Smooth muscle cell (in vitro differentiated cells): ENCODE data around the gene CNPY1. TPM values are rescaled to one million over a fixed set of nuclear protein-coding genes. Genes with fewer than 3 reads are reported as not detected.

Source experiments
- DNase-seq: peaks from one replicate; lab custom pipeline; 2025; ENCODE audit not compliant: unreplicated experiment; lab: John Stamatoyannopoulos, UW
- H2AFZ ChIP-seq: fragments of 200-600 bp; sonication (generic); 2 replicates; pipeline ENCODE4 v1.6.0; 2016; ENCODE audit warnings: antibody characterized with exemption, low read depth, mild to moderate bottlenecking
- H3F3A ChIP-seq: fragments of 200-600 bp; sonication (generic); 2 replicates; pipeline ENCODE4 v1.6.0; 2017; ENCODE audit warnings: antibody characterized with exemption, low read depth
- H3K27ac ChIP-seq: fragments of 200-600 bp; sonication (generic); 2 replicates; pipeline ENCODE4 v1.5.1; 2016; ENCODE audit warnings: low read depth, mild to moderate bottlenecking
- H3K27me3 ChIP-seq: fragments of 200-600 bp; sonication (generic); 2 replicates; pipeline ENCODE4 v1.6.1; 2016; ENCODE audit warnings: low read depth, mild to moderate bottlenecking
- H3K36me3 ChIP-seq: fragments of 200-600 bp; sonication (generic); 2 replicates; pipeline ENCODE4 v1.5.1; 2016; ENCODE audit warnings: low read depth
- H3K4me1 ChIP-seq: fragments of 200-600 bp; sonication (generic); 2 replicates; pipeline ENCODE4 v1.5.1; 2016; ENCODE audit warnings: low read depth
- H3K4me2 ChIP-seq: fragments of 200-600 bp; sonication (generic); 2 replicates; pipeline ENCODE4 v1.6.0; 2016; ENCODE audit warnings: mild to moderate bottlenecking
- H3K4me3 ChIP-seq: fragments of 200-600 bp; sonication (generic); 2 replicates; pipeline ENCODE4 v1.5.1; 2016; ENCODE audit warnings: mild to moderate bottlenecking
- H3K79me2 ChIP-seq: fragments of 200-600 bp; sonication (generic); 2 replicates; pipeline ENCODE4 v1.6.0; 2016; ENCODE audit warnings: low read depth, mild to moderate bottlenecking
- H3K9ac ChIP-seq: fragments of 200-600 bp; sonication (generic); 2 replicates; pipeline ENCODE4 v1.6.0; 2016; ENCODE audit warnings: low read depth
- H3K9me3 ChIP-seq: fragments of 200-600 bp; sonication (generic); replicated peaks from 2 replicates; pipeline ENCODE4 v1.5.1; 2016; ENCODE audit warnings: low read depth
- H4K20me1 ChIP-seq: fragments of 200-600 bp; sonication (generic); 2 replicates; pipeline ENCODE4 v1.6.0; 2016; ENCODE audit warnings: low read depth
- WGBS: methylation state at CpG from one replicate; pipeline ENCODE4 v1.1.7; 2016; ENCODE audit warnings: low lambda C conversion rate; 5-methylcytosine and 5-hydroxymethylcytosine counted together
- polyA plus RNA-seq: library from polyadenylated mRNA; unstranded; fragments of >200 nt; fragmentation: Nextera tagmentation; extraction: Ambion mirVana; gene quantifications from 2 replicates; pipeline ENCODE4 v1.2.1, GENCODE V29; 2016
- total RNA-seq: library from RNA; depleted of rRNA; stranded (reverse); fragments of >200 nt; gene quantifications from 2 replicates; pipeline ENCODE4 v1.2.3, GENCODE V29; 2014
- TF ChIP-seq, protein P1 (sequence below): fragments of 200-600 bp; sonication (generic); IDR thresholded peaks from 2 replicates; pipeline ENCODE4 v1.5.1; 2017; ENCODE audit warnings: borderline replicate concordance, mild to moderate bottlenecking, antibody characterized with exemption; ENCODE audit not compliant: insufficient read depth, poor library complexity, severe bottlenecking

The CNPY1 gene
- total and polyA plus RNA-seq, 2 experiments from 2014 or later = 1.0 TPM; not detected in 1

DNA sequence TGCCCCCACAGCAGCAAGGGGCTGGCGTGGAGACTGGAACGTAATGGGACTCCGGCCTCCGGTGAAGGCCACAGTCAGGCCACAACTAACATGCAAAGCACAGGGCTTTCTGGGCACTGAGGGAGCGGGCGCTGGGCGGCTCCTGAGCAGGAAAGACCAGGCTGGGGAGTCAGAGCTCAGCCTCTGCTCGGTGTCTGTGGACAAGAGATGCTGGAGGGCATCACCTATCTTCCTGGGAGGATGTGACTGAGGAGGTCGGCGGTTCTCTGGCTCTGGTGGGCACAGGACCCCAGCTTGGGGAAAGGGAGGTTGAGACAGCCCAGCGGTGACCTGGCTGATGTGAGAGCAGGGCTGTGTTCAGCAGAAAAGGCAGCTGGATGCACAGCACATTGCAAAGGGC lies 11.7 kb downstream of the CNPY1 start:
- Histone ChIP-seq H3K36me3 (no peaks in the 10 kb centered on the region), H3K9me3 (no peaks in the 10 kb centered on the region), H3K27ac (no peak overlapping the region), H3K4me1 (no peaks in the 10 kb centered on the region), H3K4me2 (no peak overlapping the region), H3F3A (no peaks in the 10 kb centered on the region), H3K79me2 (no peaks in the 10 kb centered on the region), H3K27me3 (peaks cover 81% of the 10 kb centered on the region), H4K20me1 (no peaks in the 10 kb centered on the region), H3K4me3 (no peak overlapping the region), H3K9ac (no peak overlapping the region), H2AFZ (no peak overlapping the region)
- no peak for DNase-seq
- TF ChIP-seq, protein P1, sequence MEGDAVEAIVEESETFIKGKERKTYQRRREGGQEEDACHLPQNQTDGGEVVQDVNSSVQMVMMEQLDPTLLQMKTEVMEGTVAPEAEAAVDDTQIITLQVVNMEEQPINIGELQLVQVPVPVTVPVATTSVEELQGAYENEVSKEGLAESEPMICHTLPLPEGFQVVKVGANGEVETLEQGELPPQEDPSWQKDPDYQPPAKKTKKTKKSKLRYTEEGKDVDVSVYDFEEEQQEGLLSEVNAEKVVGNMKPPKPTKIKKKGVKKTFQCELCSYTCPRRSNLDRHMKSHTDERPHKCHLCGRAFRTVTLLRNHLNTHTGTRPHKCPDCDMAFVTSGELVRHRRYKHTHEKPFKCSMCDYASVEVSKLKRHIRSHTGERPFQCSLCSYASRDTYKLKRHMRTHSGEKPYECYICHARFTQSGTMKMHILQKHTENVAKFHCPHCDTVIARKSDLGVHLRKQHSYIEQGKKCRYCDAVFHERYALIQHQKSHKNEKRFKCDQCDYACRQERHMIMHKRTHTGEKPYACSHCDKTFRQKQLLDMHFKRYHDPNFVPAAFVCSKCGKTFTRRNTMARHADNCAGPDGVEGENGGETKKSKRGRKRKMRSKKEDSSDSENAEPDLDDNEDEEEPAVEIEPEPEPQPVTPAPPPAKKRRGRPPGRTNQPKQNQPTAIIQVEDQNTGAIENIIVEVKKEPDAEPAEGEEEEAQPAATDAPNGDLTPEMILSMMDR = no peak
- 89% methylated on average over 11 of the region's 11 CpGs for WGBS

DNA sequence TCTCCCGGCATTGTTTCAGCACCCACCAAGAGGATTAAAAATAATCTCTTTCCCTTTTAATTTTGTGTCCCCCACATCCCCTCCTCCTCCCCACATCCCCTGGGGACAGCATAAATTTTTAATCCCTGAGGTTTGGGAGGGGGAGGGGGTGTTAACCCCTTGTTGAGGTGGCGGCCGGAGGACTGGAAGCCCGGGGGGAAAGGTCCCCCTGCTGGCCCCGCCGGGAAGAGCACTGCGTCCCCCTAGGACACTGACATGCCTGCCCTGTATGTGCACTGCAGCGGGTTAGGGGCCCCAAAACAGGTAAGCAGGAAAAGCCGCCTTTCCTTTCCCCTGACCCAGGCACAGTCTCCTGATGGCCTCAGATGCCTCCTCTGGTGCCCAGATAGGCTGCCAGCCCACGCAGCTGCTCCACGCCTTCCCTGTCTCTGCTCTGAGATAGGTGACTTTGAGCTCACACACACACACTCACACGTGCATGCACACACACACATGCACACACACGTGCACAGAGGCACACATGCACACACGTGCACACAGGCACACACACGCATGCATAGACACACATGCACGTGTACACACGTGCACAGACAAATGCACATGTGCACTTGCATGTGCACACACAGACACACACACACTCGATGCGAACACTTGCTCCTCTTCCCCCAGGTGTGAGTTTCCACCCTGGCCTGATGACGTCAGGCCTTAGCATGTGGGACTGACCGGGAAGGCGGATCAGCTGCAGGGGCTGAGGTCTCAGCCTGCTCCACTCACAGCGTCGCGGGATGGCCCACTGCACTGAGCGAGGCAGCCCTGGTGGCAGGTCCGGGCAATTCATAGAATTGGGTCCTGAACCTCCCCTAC lies 12.3 kb downstream of the CNPY1 start:
- Histone ChIP-seq H3K27ac (no peak overlapping the region), H3K4me2 (peak overlapping the region; percentile 70), H3K4me1 (no peaks in the 10 kb centered on the region), H3K27me3 (peaks cover 76% of the 10 kb centered on the region), H3K4me3 (peak overlapping the region; percentile 27), H2AFZ (no peak overlapping the region), H3K79me2 (no peaks in the 10 kb centered on the region), H3K9ac (no peak overlapping the region), H4K20me1 (no peaks in the 10 kb centered on the region), H3K9me3 (no peaks in the 10 kb centered on the region), H3F3A (no peaks in the 10 kb centered on the region), H3K36me3 (no peaks in the 10 kb centered on the region)
- TF ChIP-seq, protein P1 = peak; percentile 59
- WGBS = 45% methylated on average over 26 of the region's 27 CpGs
- no peak for DNase-seq

DNA sequence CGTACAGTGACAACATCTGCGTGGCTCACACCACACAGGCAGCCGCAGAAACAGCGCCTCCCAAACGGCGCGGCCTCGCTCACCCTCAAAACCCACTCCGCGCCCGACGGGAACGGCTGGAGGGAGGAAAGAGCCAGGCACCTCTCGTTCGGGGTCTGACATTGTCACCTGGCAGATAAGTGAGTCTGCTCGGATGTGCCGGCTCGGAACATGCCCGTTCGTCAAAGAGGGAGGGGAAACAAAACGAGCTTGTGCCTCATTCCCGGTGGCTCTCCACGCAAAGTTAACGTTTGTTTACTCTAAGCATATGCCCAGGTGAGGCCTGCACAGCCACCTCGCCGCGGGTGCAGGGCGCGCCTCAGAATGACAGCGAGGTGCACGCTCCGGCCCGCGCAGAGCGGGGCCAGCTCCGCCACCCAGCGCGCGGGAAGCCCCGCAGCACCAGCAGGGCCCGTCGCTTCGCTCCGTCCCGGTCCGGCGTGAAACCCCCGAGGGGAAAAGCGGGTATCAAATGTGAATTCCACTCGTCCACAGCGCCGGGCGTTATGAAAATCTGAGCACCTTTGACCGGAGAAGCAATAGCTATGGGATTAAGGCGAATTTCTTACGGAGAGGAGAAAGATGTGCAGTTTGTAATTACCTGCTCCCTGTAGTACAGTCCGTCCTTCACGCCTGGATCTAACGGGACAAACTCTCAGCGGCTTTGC lies 13.1 kb downstream of the CNPY1 start:
- H3K4me3 ChIP-seq = peak overlapping the region; percentile 27
- no peaks in the 10 kb centered on the region for H3F3A ChIP-seq
- no peak overlapping the region for H2AFZ ChIP-seq
- TF ChIP-seq, protein P1 = no peak
- no peak overlapping the region for H3K9ac ChIP-seq
- H3K4me2 ChIP-seq = peak overlapping the region; percentile 70
- no peaks in the 10 kb centered on the region for H3K36me3 ChIP-seq
- H3K27ac ChIP-seq = no peak overlapping the region
- no peaks in the 10 kb centered on the region for H3K4me1 ChIP-seq
- peaks cover 74% of the 10 kb centered on the region for H3K27me3 ChIP-seq
- H4K20me1 ChIP-seq = no peaks in the 10 kb centered on the region
- WGBS = 4% methylated on average over 60 of the region's 60 CpGs
- H3K79me2 ChIP-seq = no peaks in the 10 kb centered on the region
- DNase-seq = no peak
- H3K9me3 ChIP-seq = no peaks in the 10 kb centered on the region
